ENCODE results near the gene UBE2L6. TPM values are rescaled to one million over a fixed set of nuclear protein-coding genes. Genes with fewer than 3 reads are reported as not detected.

Gene UBE2L6
- total and polyA plus RNA-seq, 2 experiments from 2014 or later, result 41.5 to 75.9 TPM

GRCh38 chr11:57584341-57584740 lies 16.9 kb upstream of the UBE2L6 start:
- WGBS, 2 experiments (ENCODE audit: low coverage in 1 of 2, low lambda C conversion rate in 2 of 2, missing lambda C conversion rate in 2 of 2), result 64 to 70% methylated on average over 9 of the region's 9 CpGs
- Histone ChIP-seq H3K4me3 (no peak overlapping the region), H3K36me3 (ENCODE audit: low read depth) (no peaks in the 10 kb centered on the region), H3K9ac (no peak overlapping the region), H3K4me2 (ENCODE audit: unreplicated experiment) (no peak overlapping the region), H3K79me2 (ENCODE audit: insufficient read depth) (no peaks in the 10 kb centered on the region), H3K27ac (no peak overlapping the region), H3K27me3 (replicated peaks; ENCODE audit: insufficient read depth) (no peaks in the 10 kb centered on the region), H3K9me2 (ENCODE audit: insufficient read depth) (no peaks in the 10 kb centered on the region), H3K4me1 (ENCODE audit: insufficient read depth) (no peaks in the 10 kb centered on the region), H3K9me3 (ENCODE audit: low read depth) (no peaks in the 10 kb centered on the region), H3F3A (ENCODE audit: insufficient read depth) (no peaks in the 10 kb centered on the region), H2AFZ (no peak overlapping the region), H4K20me1 (ENCODE audit: insufficient read depth) (no peaks in the 10 kb centered on the region)
- TF ChIP-seq EZH2phosphoT487 (IDR thresholded peaks at IDR 0.05; ENCODE audit: insufficient read depth, low read depth), result no peak
- no peak for TF ChIP-seq EZH2 (IDR thresholded peaks at IDR 0.05; ENCODE audit: insufficient read depth, poor library complexity, severe bottlenecking)
- DNase-seq, result no peak
- in situ Hi-C loops (cut with MboI), result no loop called here

GRCh38 chr11:57574061-57574460 lies 6.6 kb upstream of the UBE2L6 start:
- Histone ChIP-seq H3K4me1 (ENCODE audit: insufficient read depth) (peaks cover 6% of the 10 kb centered on the region), H4K20me1 (ENCODE audit: insufficient read depth) (no peaks in the 10 kb centered on the region), H2AFZ (no peak overlapping the region), H3F3A (ENCODE audit: insufficient read depth) (0 out of 2 replicates have a peak, but pooled peaks cover 2% of the 10 kb centered on the region), H3K27ac (no peak overlapping the region), H3K27me3 (replicated peaks; ENCODE audit: insufficient read depth) (no peaks in the 10 kb centered on the region), H3K9me3 (ENCODE audit: low read depth) (no peaks in the 10 kb centered on the region), H3K9me2 (ENCODE audit: insufficient read depth) (no peaks in the 10 kb centered on the region), H3K79me2 (ENCODE audit: insufficient read depth) (no peaks in the 10 kb centered on the region), H3K4me2 (ENCODE audit: unreplicated experiment) (no peak overlapping the region), H3K9ac (no peak overlapping the region), H3K36me3 (ENCODE audit: low read depth) (no peaks in the 10 kb centered on the region), H3K4me3 (no peak overlapping the region)
- DNase-seq, result no peak
- in situ Hi-C loops (cut with MboI), result no loop called here
- WGBS, 2 experiments (ENCODE audit: low coverage in 1 of 2, low lambda C conversion rate in 2 of 2, missing lambda C conversion rate in 2 of 2), result 45 to 52% methylated on average over 4 of the region's 4 CpGs
- TF ChIP-seq EZH2 (IDR thresholded peaks at IDR 0.05; ENCODE audit: insufficient read depth, poor library complexity, severe bottlenecking) (no peak), EZH2phosphoT487 (IDR thresholded peaks at IDR 0.05; ENCODE audit: insufficient read depth, low read depth) (no peak)

GRCh38 chr11:57571606-57572005 lies 4.1 kb upstream of the UBE2L6 start:
- Histone ChIP-seq H3K9me2 (ENCODE audit: insufficient read depth) (no peaks in the 10 kb centered on the region), H3K4me2 (ENCODE audit: unreplicated experiment) (no peak overlapping the region), H3K4me1 (ENCODE audit: insufficient read depth) (peaks cover 15% of the 10 kb centered on the region), H3F3A (ENCODE audit: insufficient read depth) (0 out of 2 replicates have a peak, but pooled peaks cover 3% of the 10 kb centered on the region), H3K27ac (no peak overlapping the region), H2AFZ (no peak overlapping the region), H3K79me2 (ENCODE audit: insufficient read depth) (peaks cover 6% of the 10 kb centered on the region), H3K27me3 (replicated peaks; ENCODE audit: insufficient read depth) (no peaks in the 10 kb centered on the region), H3K9me3 (ENCODE audit: low read depth) (no peaks in the 10 kb centered on the region), H3K36me3 (ENCODE audit: low read depth) (no peaks in the 10 kb centered on the region), H4K20me1 (ENCODE audit: insufficient read depth) (no peaks in the 10 kb centered on the region), H3K4me3 (no peak overlapping the region), H3K9ac (no peak overlapping the region)
- in situ Hi-C loops (cut with MboI), result no loop called here
- WGBS, 2 experiments (ENCODE audit: low coverage in 1 of 2, low lambda C conversion rate in 2 of 2, missing lambda C conversion rate in 2 of 2), result 63 to 72% methylated on average over 2 of the region's 2 CpGs
- DNase-seq, result no peak
- no peak for TF ChIP-seq EZH2 (IDR thresholded peaks at IDR 0.05; ENCODE audit: insufficient read depth, poor library complexity, severe bottlenecking)
- TF ChIP-seq EZH2phosphoT487 (IDR thresholded peaks at IDR 0.05; ENCODE audit: insufficient read depth, low read depth), result no peak

GRCh38 chr11:57568330-57568766 lies 876 bp upstream of the UBE2L6 start:
- no peak for DNase-seq
- in situ Hi-C loops (cut with MboI), result loop anchor here (5.0 kb wide), 1 partner anchor 74 kb away; no protein-coding TSS in a partner anchor
- H3K27ac ChIP-seq, result peak overlapping the region; percentile 91

More at GRCh38 chr11:57568330-57568766, 876 bp upstream of the UBE2L6 start:
- H3K4me3 ChIP-seq, result peak overlapping the region; percentile 99
- peaks cover 24% of the 10 kb centered on the region for H3K4me1 ChIP-seq (ENCODE audit: insufficient read depth)
- peaks cover 35% of the 10 kb centered on the region for H3K79me2 ChIP-seq (ENCODE audit: insufficient read depth)
- peak overlapping the region; percentile 92 for H2AFZ ChIP-seq
- H3K4me2 ChIP-seq (ENCODE audit: unreplicated experiment), result peak overlapping the region; percentile 75
- H4K20me1 ChIP-seq (ENCODE audit: insufficient read depth), result no peaks in the 10 kb centered on the region
- H3F3A ChIP-seq (ENCODE audit: insufficient read depth), result 0 out of 2 replicates have a peak, but pooled peaks cover 10% of the 10 kb centered on the region
- no peaks in the 10 kb centered on the region for H3K9me3 ChIP-seq (ENCODE audit: low read depth)
- H3K36me3 ChIP-seq (ENCODE audit: low read depth), result no peaks in the 10 kb centered on the region
- WGBS, 2 experiments (ENCODE audit: low coverage in 1 of 2, low lambda C conversion rate in 2 of 2, missing lambda C conversion rate in 2 of 2), result 34 to 35% methylated on average over 6 of the region's 6 CpGs
- H3K9me2 ChIP-seq (ENCODE audit: insufficient read depth), result no peaks in the 10 kb centered on the region
- no peaks in the 10 kb centered on the region for H3K27me3 ChIP-seq (replicated peaks; ENCODE audit: insufficient read depth)
- TF ChIP-seq EZH2 (IDR thresholded peaks at IDR 0.05; ENCODE audit: insufficient read depth, poor library complexity, severe bottlenecking), result no peak
- TF ChIP-seq EZH2phosphoT487 (IDR thresholded peaks at IDR 0.05; ENCODE audit: insufficient read depth, low read depth), result no peak
- peak overlapping the region; percentile 86 for H3K9ac ChIP-seq

Measured in GM23248 (cell line).